Testis (tissue), 3 donors: ENCODE results near the gene CFAP20. TPM values are rescaled to one million over a fixed set of nuclear protein-coding genes. Genes with fewer than 3 reads are reported as not detected.

ENCODE experiments used
- DNase-seq: peaks from one replicate; pipeline ENCODE4 v3.0.0-alpha.2; 2019
- H3K27ac ChIP-seq, 2 donors: fragments of 200-600 bp; sonication (generic); one replicate each; pipeline ENCODE4 v1.5.1; 2019
- H3K27me3 ChIP-seq: fragments of 200-600 bp; sonication (generic); one replicate; pipeline ENCODE4 v1.5.1; 2019
- H3K36me3 ChIP-seq: fragments of 200-600 bp; sonication (generic); one replicate; pipeline ENCODE4 v1.5.1; 2017; ENCODE audit warnings: low read depth; ENCODE audit errors: missing control alignments
- H3K4me1 ChIP-seq: fragments of 200-600 bp; sonication (generic); one replicate; pipeline ENCODE4 v1.5.1; 2019
- H3K4me3 ChIP-seq, 2 donors: fragments of 200-600 bp; sonication (generic); one replicate each; pipeline ENCODE4 v1.5.1; 2017 to 2019
- H3K9me3 ChIP-seq: fragments of 200-600 bp; sonication (generic); one replicate; pipeline ENCODE4 v1.5.1; 2017
- POLR2A ChIP-seq: fragments of 450-650 bp; IDR thresholded peaks from one replicate; pipeline ENCODE4 v1.6.1; 2017; ENCODE audit warnings: antibody characterized with exemption, mild to moderate bottlenecking, moderate library complexity
- WGBS, 2 donors: methylation state at CpG; one replicate each; pipeline ENCODE4 v1.1.5; 2018; 5-methylcytosine and 5-hydroxymethylcytosine counted together
- intact Hi-C: fragments of 100-400 bp; cut with DNase I; formaldehyde crosslinking; loops from one replicate; pipeline ENCODE4 v1.15.1; 2023; ENCODE audit warnings: low total_unique reads
- polyA plus RNA-seq: library from polyadenylated mRNA; stranded (reverse); fragments of 350-450 nt; fragmentation: Illumina TruSeq; extraction: RNeasy Lipid Tissue Mini Kit (QIAGEN cat#74804); gene quantifications from one replicate; pipeline ENCODE4 v1.2.3, GENCODE V29; 2014; ENCODE audit warnings: low read depth, low replicate concordance; ENCODE audit not compliant: insufficient read depth
- total RNA-seq, 2 donors: library from RNA; depleted of rRNA; stranded (reverse); fragments of >200 nt; gene quantifications; one replicate each; pipeline ENCODE4 v1.2.3, GENCODE V29; 2016
- TF ChIP-seq, protein P1 (sequence below), 3 experiments: fragments of 450-650 bp in 2 of 3; fragments of 200-600 bp in 1 of 3; sonication (generic) in 1 of 3; IDR thresholded peaks; one replicate each; pipeline ENCODE4 v1.5.1; 2016 to 2019; ENCODE audit warnings: antibody characterized with exemption in 3 of 3, mild to moderate bottlenecking in 2 of 3, moderate library complexity in 1 of 3

CFAP20 gene
- total and polyA plus RNA-seq, 3 donors from 2014 or later: 91.5 to 98.6 (median 92.4) TPM

DNA sequence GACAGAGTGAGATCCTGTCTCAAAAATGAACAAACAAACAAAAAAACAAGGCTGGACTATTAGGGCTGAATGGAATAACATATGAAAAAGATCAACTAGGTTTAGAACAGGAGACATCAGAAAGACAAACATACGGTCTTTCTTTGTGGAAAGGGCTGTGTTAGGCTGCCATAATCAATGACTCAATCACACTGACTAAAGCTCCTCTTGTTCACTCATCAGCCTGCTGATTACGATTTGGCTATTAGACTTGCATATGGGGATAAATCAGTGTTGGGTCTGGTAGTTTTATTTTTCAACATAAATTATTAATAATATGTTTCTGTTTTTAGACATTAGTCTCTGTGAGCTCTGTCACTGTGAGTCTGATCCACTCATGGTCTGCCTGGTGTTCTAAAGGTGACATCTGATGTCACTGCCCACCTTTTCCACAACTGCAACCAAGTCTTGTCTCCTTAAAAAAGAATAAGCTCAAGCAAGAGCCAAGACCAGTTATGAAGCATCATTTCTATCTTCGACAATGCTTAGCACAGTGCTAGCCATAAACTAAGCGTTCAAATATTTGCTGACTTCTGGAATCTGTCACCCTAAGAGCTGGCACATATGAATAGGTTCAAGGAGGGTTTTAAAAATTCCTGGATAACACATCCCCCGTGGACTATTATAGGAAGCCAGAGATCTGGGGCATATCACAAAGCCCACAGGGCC, 10.2 kb downstream of the CFAP20 start:
- H3K9me3 ChIP-seq: no peaks in the 10 kb centered on the region
- H3K36me3 ChIP-seq: no peaks in the 10 kb centered on the region
- intact Hi-C loops: no loop called here
- WGBS, 2 donors: 70 to 71% methylated on average over 5 of the region's 5 CpGs
- H3K27ac ChIP-seq: peak overlapping the region; percentile 12 to 28
- no peaks in the 10 kb centered on the region for H3K27me3 ChIP-seq
- H3K4me1 ChIP-seq: peaks cover 56% of the 10 kb centered on the region
- no peak for DNase-seq
- TF ChIP-seq, protein P1, sequence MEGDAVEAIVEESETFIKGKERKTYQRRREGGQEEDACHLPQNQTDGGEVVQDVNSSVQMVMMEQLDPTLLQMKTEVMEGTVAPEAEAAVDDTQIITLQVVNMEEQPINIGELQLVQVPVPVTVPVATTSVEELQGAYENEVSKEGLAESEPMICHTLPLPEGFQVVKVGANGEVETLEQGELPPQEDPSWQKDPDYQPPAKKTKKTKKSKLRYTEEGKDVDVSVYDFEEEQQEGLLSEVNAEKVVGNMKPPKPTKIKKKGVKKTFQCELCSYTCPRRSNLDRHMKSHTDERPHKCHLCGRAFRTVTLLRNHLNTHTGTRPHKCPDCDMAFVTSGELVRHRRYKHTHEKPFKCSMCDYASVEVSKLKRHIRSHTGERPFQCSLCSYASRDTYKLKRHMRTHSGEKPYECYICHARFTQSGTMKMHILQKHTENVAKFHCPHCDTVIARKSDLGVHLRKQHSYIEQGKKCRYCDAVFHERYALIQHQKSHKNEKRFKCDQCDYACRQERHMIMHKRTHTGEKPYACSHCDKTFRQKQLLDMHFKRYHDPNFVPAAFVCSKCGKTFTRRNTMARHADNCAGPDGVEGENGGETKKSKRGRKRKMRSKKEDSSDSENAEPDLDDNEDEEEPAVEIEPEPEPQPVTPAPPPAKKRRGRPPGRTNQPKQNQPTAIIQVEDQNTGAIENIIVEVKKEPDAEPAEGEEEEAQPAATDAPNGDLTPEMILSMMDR (IDR thresholded peaks at IDR 0.05): no peak
- TF ChIP-seq POLR2A: no peak
- no peak overlapping the region for H3K4me3 ChIP-seq

DNA sequence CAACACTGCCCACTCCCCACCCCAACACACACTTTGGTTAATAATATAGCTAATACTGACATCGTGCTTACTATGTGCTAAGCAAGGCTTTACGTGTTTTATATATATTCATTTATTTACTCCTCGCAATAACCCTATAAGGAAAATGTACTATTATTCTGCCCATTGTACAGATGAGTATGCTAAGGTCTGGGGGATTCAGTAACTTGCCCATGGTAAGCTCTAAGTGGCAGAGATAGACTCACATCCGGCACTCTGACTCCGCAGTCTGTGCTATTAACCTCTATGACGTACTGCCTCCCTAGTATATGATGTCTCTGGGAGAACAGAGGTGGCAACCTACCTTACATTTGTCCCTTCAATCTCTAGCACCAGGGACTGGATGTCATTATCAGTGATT, 12.7 kb downstream of the CFAP20 start:
- WGBS, 2 donors: 95 to 97% methylated on average over 6 of the region's 6 CpGs
- intact Hi-C loops: no loop called here
- DNase-seq: no peak
- Histone ChIP-seq H3K9me3 (no peaks in the 10 kb centered on the region), H3K4me3 (no peak overlapping the region), H3K27ac (no peak overlapping the region), H3K27me3 (no peaks in the 10 kb centered on the region), H3K36me3 (no peaks in the 10 kb centered on the region), H3K4me1 (peaks cover 44% of the 10 kb centered on the region)
- TF ChIP-seq, protein P1 (IDR thresholded peaks at IDR 0.05): no peak
- TF ChIP-seq POLR2A: no peak

DNA sequence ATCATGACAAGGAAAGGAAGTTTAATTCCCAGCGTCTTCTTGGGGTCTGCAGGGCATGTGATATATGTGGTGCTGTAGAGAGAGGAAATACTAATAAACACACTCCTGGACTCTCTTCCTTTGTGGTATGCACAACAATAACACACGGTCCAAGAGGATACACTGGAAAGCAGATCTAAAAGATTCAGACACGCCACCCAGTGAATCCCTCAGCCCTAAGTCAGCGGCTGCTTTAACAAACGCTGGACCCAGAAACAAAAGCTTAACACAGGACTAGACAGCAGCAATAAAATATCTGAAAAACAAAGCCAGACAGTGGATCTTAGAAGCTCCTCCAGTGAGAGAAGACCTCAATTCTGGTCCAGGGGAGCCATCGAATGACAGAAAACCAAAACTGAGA, 13.1 kb downstream of the CFAP20 start:
- Histone ChIP-seq H3K36me3 (no peaks in the 10 kb centered on the region), H3K27me3 (no peaks in the 10 kb centered on the region), H3K4me3 (no peak overlapping the region), H3K9me3 (no peaks in the 10 kb centered on the region), H3K4me1 (peaks cover 40% of the 10 kb centered on the region), H3K27ac (no peak overlapping the region)
- 64 to 76% methylated on average over 6 of the region's 6 CpGs for WGBS, 2 donors
- TF ChIP-seq, protein P1 (IDR thresholded peaks at IDR 0.05): no peak
- no peak for TF ChIP-seq POLR2A
- intact Hi-C loops: no loop called here
- DNase-seq: no peak

DNA sequence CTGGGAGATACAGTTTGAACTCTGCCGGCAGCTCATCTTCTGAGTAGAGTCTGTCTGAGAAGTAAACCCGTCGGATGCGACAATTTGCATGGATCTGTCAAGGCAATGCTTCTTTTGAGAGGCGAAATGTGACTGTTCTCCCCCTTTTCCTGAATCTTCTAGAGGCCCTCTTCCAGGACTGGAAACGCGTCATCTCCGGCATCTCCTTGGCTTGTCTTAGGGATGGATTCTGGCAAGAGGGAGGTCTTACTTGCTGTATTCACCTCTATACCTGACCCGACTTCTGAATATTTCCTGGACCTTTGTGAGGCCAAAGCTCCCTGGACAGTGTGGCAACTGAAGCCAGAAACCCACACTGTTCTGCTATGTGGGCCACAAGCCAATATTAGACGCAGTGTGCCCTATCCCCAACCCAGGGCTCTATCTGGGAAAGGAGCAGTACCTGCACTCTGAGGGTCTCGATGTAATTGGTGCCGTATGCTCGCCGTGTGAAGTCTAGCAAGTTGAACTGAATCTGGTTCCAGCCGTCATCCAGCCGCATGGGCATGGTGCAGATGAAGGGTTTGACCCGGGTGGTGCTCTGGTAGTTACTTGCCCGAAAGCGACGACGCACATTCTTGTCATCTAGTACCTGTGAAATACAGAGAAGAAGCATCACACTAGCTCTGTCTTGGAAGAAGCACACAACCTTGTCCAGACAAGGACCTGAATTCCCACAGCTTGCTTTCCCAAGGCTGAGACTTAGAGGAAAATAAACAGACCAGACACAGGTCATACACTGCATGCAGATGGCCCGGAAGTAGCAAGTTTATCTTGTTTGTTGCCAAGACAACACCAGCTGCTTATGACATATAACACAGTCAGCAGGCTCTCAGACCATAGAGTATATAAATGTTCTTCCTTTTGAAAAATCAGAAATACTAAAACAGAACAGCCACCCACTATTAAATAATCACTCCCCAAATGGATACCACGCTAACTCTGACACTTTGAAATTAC, 14.1 kb downstream of the CFAP20 start:
- H3K27me3 ChIP-seq: no peaks in the 10 kb centered on the region
- intact Hi-C loops: no loop called here
- no peaks in the 10 kb centered on the region for H3K9me3 ChIP-seq
- no peaks in the 10 kb centered on the region for H3K36me3 ChIP-seq
- H3K4me1 ChIP-seq: peaks cover 30% of the 10 kb centered on the region
- H3K4me3 ChIP-seq: no peak overlapping the region
- 84 to 87% methylated on average over 22 to 23 of the region's 23 CpGs for whole genome bisulfite sequencing, 2 donors
- DNase-seq: no peak
- TF ChIP-seq, protein P1 (IDR thresholded peaks at IDR 0.05): no peak
- TF ChIP-seq POLR2A: no peak
- no peak overlapping the region for H3K27ac ChIP-seq
